NCI-H446 (cell line): ENCODE results near the gene MALRD1.
"Not testable (repeated sequence)": the region's sequence is repeated elsewhere in the genome, so short reads cannot be mapped to it uniquely, and the experiment has no call there.

Experiments used
- DNase-seq, 2 experiments: peaks; one replicate each; lab custom pipeline; 2025; lab: John Stamatoyannopoulos, UW

MALRD1 gene

DNA sequence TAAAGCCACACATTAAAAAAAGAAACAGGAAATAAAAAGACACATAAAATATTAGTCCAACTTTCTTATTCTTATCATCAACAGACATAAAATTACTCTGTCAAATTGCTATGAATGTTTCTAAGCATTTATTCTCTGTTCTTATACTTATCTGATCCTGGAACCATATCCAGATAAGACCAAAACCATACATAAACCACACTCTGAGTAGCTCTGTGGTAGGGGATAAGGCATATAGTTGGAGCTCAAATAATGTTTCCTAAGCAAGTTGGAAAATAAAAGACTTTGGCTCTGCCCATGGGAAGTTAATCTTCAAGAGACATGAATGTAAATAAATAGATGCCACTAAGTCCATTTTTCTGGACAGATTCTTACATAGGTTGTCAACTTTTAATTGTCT, 664.6 kb downstream of the MALRD1 start:
- DNase-seq = no peak

DNA sequence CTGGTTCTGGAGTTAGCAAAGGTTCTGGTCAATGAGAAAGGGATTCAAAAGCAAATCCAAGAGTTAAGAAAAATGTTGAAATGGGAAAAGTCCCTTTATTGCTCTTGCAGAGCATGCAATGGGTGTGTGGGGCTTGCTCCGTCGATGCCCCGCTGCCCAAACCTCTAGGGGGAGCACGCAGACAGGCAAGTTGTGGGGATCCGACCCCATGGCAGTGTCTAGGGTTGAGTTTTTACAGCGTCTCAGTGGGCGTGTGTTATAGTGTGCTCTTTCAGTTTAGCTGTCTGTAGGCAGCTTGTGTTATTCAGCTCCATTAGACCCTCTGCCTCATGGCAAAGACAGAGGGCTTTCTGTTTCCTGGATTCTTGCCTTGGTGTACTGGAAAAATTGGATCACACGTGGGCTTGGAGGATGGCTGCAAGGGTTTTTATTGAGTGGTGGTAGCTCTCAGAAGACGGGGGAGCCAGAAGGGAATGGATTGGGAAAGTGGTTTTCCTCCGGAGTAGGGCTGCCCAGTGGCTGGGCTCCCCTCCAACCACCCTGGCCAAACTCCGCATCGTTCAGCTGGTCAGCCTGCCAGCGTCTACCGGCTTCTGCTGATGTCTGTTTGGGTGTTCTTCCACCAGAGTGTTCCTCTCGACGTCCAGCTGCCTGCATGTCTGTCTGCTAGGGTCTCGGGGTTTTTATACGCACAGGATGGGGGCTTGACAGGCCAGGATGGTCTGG, 665.4 kb downstream of the MALRD1 start:
- no peak for DNase-seq

DNA sequence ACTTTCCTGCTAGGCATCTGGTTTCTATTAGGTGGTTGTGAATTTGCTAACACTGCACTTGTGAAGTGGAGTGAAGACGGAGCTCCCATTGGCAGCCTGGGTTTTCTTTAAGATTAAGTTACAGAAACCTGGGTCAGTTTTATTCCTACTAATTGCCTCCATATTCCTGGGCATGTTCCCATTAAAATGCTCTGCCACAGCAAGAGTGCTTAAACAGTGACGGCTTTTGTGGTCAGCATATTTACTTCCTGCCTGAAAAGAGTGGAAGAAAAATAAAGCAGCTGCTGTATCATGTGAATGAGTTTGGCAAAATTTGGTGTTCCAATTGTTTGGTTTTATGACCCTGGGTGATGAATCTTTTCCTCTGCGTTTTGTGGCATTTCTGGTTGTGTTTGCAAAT, 670.7 kb downstream of the MALRD1 start:
- DNase-seq = no peak

DNA sequence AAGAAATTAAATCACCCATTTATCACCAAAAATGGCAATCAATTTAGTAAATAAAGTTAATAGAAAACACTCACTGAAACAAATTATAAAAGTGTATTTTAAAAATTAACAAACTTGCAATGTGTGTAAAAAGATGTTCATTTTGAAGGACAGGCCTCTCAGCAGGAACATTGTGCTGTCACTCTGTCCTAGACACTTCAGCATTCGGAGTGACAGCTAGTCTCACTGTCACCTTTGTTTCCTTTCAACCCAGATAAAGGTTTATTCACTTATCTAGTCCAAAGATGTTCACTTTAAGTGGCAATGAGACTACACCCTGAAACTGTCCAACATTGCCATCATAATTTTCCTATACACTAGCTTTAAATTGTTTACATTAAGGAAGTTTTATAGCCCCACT, 675.7 kb downstream of the MALRD1 start:
- no peak for DNase-seq

DNA sequence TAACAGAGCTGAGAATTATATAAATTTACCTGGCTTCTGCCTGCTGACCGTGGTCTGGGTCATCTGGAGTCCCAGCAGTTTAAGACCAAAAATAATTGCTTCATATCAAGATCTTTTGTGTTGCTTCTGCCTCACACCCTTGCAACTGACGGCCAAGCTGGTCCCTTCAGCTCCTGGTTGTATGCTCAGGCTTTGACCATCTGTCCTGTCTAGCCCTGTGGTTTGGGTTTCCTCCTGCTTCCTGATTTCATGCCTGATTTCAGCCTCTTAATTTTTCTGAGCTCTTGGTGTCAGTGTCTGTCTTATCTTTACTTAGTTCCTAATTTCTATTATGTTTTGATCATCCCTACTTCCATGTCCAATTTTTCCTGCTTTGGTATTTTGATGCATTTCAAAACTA, 679.8 kb downstream of the MALRD1 start:
- DNase-seq = peak; percentile 31 to 78

DNA sequence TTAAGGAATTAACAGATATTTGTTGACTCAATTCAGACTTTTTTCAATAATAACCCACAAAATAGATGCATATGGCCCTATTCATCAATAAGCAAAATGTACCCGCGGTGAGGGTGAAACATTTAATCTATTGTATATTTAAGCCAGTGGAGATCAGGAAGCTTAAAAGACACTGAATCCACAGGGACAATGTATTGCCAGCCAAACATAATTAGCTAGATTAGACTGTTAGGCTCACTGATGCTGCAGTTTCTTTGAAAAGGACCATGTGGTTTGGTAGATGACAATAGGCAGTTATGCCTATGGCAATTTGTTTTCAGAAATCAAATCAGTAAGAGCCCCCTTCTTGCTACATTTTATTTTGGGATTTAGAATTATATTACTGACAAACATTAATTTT, 680.4 kb downstream of the MALRD1 start:
- DNase-seq = peak in 1 of 2 experiments; percentile 37

DNA sequence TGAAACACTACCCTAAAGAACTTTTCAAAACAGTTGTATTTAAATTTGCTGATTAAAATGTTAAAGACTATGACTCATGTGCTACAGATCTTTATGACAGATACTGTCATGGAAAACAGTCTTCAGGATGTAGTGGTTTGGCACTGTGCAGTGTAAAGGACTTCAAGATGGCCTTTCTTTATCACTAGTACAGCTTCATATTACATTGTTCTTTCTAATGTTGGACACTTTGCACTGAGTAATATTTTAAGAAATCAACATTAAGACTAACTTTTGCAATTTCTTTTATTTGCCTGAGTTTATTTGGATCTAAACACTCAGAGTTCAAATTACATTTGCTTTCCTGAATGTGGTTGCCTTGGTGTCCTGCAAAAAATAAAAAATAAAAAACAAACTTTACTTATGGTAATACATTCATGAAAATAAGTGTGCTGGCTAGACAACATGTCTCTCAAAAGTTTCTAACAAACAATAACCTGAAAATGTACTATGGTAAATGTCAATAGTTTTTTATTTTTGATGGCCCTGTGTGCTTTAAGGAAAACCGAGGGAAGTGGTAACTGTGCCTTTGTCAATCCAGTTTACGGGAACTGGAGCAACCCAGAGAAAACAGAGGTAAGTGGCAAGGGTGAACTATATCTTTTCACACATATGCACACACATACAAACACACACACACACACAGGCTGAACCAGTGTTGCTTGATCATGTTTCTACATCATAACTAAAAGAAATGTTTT, 681.7 kb downstream of the MALRD1 start:
- DNase-seq = no peak

DNA sequence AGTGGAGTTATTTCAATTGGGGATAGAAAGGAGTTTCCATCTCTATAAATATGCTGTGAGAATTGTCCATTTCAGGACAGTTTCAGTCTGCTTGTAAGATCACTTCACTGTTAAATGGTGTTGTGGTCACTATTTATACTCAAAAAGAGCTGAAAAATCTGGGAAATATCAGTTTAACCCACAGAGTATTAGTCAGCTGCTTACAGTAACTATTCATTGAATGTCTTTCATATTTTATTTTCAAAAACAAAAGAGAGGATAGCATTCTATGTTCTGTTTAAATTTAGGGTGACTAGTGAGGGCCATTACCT, 682.3 kb downstream of the MALRD1 start:
- DNase-seq = no peak

DNA sequence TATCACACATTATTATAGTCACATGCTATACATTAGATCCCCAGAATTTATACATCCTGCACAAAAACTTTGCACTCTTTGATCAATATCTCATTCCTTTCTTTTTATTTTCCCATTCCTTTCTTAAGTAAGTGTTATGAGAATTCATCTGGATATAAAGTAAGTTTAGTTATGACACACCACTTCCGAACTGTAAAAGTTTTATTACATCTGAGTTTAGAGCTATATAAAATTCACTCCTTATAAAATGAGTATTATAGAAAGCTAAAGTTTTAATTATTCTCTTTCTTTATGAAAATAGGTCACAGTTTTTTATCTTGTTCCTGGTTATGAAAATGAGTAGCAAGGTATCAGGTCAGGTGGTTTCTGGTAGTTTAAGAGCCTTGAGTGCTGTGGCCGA, 683.0 kb downstream of the MALRD1 start:
- no peak for DNase-seq

DNA sequence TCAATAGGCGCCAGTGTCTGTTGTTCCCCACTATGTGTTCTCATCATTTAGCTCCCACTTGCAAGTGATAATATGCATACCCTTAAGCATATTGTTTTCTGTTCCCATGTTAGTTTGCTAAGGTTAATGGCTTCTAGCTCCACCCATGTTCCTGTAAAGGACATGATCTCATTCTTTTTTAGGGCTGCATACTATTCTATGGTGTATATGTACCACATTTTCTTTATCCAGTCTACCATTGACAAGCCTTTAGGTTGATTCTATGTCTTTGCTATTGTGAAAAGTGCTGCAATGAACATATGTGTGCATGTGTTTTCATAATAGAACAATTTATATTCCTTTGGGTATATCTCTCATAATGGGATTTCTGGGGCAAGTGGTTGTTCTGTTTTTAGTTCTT, 689.8 kb downstream of the MALRD1 start:
- DNase-seq = no peak

DNA sequence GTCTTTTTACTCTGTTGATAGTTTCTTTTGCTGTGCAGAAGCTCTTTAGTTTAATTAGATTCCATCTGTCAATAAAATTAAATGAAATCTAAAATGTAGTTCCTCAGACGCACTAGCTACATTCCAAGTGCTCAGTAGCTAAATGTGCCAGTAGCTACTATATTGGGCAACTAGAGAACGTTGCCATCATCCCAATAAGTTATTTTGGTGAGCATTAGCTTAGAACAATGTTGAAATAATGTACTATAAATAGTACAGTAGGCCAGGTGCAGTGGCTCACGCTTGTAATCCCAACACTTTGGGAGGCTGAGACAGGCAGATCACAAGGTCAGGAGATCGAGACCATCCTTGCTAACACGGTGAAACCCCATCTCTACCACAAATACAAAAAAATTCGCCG, 690.6 kb downstream of the MALRD1 start:
- not testable (repeated sequence) for DNase-seq

DNA sequence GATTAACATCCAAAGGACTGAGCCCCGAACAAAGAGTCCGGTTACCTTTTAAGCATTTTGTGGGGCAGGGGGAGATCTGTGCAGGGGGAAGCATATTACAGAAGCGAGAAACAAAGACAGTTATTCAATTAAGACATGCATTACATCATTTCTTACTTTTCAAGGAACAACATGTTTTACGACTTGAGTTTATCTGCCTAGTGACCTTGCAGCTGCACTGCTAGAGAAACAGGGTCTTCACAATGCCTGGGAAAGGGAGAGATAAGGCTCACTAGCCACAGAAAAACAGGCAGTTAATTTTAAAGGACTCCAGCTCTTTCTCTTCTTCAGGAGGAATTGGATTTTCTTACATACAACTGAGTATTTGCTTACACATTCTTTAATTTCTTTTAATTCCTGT, 693.5 kb downstream of the MALRD1 start:
- not testable (repeated sequence) for DNase-seq

DNA sequence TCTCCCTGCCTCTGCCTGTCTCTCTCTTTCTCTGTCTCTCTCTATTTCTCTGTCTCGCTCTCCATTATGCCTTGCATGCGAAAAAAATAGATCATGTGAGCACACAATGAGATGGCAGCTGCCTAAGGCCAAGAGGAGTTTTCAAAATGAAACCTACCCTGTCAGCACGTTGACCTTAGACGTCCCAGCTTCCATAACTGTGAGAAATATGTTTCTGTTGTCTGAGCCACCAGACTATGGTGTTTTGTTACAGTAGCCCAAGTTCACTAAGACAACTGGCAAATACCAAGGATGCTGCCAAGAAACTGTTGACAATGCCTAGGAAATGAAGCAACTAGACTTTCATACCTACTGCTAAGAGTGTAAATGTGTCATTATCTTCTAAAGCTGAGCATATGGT, 697.1 kb downstream of the MALRD1 start:
- DNase-seq = peak in 1 of 2 experiments; percentile 20

DNA sequence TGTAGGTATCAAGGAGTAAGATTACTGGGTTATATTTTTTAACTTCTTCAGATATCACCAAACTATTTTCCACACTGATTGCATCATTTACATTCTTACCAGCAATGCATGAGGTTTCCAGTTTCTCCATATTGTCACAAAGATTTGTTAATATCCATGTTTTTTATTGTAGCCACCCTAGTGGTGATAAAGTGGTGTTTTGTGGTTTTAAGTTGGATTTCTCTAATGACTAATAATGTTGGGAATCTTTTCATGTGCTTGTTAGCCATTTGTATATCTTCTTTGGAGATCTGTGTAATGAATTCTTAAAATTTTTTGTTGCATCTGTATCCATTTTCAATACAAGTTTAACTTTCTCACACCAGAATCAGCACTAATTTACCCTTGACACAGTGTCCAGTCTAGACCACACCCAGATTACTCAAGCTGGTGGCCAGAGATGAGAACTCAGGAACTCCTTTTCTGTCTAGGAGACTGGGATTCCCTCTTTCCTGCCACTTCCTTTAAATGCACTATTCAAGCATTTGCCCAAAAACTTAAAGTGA, 700.7 kb downstream of the MALRD1 start:
- no peak for DNase-seq

DNA sequence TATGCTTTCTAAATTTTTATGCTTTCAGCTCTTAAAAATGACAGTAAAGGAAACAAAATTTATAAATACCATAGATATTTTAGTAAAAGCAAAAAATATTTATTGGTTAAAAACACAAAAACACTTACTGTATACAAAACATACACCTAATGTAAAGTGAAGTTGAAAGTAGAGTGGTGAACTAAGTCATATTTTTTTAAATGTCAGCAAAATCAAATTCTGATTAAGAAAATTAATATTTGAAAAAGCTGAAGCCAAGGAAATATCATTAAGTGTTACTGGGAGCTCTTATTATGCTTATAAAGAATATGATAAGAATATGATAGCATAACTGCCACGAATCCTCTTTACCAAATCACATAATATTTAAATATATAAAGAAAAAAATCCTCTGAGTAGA, 702.4 kb downstream of the MALRD1 start:
- DNase-seq = no peak

DNA sequence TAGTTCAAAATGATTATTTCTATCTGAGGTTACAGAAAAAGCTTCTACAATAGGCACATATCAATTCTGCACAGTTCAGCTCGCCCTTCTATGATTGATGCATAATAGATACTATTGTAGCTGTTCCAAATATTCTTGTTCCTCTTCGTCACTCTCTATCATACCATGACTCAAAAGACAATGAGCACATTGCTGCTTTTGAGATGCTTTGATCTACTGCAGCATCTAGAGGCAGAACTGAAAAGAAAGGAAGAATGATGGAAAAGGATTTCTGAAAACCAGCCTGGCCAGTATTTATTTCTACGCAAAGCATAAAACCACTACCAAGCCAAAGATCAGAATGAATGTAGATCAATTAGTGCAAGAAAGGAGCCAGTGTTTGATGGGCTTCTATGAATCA, 708.3 kb downstream of the MALRD1 start:
- DNase-seq = no peak

DNA sequence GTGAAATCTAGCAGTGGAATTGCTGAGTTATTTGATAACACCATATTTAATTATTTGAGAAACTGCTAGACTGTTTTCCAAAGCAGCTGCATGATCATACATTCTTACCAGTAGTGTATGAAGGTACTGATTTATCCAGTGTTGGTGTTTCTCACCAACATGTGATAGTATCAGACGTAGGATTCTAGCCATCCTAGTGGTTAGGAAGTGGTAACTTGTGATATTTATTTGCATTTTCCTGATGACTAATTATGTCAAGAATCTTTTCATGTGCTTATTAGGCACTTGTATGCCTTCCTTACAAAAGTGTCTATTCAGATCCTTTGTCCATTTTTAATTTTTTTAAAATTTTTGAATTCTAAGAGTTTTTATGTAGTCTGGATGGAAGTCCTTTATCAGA, 713.4 kb downstream of the MALRD1 start:
- DNase-seq = no peak

DNA sequence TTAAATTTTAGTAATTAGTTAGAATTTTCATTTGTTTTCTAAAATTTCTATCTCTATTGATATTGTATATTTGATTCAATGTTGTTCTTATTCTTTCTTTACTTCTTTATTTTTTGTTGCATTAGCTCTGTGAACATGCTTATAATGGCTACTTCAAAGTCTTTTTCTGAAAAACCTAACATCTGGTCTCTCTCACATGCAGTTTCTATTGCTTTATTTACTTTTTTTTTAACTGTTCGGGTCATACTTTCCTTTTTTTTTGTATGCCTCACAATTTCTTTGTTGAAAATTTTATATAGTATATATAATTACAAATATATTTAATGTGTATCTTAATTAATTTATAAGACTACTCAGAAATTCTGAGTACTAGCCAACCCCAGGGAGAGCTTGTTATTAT, 715.5 kb downstream of the MALRD1 start:
- no peak for DNase-seq

DNA sequence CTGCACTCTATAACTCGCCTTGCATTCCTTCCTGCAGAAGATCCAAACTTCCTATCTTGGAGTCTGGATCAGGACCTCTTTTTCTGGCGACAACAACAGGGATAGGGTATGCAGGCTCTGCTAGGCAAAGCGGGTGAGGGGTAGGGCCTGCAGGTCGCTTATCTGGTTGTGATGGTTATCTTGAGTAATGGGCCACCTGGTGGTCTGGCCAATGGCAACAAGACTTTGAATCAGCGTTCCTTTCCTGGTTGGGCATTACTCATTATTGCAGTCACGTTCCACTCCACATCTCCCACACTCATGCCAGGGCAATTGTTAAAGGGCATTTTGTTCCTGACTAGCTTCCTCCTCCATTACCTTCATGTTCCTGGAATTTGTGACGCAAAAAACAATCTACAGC, 719.3 kb downstream of the MALRD1 start:
- no peak for DNase-seq

DNA sequence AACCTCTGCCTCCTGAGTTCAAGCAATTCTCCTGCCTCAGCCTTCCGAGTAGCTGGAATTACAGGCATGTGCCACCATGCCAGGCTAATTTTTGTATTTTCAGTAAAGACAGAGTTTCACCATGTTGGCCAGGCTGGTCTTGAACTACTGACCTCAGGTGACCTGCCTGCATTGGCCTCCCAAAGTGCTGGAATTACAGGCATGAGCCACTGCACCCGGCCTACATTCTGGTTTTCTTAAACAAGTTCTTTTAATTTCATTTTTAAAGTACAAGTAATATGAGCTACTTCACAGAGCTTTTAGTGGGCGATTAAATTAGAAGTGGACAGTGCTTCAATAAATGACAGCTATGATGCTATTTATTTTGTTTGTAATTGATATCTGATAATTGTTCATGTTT, 721.2 kb downstream of the MALRD1 start:
- not testable (repeated sequence) for DNase-seq

DNA sequence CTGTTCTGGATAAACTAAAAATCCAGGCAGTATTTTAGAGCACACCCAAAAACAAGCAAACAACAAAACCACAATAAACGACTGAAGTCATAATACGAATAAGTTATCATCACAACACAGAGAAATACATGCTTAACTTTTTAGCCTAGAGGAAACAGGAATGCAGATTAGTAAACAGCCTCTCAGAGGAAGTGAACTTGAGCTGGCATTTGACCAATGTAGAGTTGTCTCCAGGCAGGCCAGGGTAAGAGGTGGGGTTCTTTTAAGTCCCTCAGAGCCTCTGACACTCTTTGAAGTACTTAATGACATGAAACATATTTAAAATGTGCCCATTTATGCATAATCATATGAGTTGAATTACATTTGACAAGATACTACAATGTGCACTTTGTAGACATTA, 724.4 kb downstream of the MALRD1 start:
- no peak for DNase-seq

DNA sequence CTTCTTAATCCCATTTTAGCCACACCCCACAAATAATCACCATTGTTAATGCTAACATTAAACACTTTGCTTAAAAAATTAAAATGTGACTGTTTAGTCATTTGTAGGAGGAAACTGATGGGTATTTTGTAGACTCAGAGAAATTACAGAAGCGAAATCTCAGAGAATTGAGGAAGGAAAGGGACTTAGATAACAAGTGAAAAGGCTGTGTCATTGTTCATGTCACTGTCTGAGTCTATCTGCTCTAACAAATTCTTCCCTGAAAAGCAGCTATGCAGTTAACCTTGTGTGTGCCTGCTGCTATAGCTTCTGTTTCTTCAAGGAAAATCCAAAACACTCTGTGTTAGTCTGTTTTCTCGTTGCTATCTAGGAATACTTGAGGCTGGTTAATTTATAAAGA, 726.7 kb downstream of the MALRD1 start:
- DNase-seq = no peak

DNA sequence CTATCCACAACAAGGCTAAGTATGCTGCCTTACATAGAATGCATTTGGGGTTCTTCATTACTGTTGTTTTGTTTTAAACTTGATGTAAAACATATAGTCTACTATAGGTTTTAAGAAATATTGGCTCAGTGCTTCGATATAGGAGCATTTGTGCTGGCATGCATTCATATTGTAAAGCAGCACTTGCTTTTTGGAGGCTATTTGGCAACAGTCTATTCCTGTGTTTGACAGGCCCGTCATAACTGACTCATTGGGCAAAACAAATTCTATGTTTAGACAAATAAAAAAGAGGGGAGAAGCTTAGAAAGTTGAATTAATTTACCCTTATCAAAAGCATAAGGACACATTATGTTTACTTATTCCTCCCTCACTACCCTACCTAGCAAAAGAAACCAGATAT, 729.2 kb downstream of the MALRD1 start:
- DNase-seq = no peak

DNA sequence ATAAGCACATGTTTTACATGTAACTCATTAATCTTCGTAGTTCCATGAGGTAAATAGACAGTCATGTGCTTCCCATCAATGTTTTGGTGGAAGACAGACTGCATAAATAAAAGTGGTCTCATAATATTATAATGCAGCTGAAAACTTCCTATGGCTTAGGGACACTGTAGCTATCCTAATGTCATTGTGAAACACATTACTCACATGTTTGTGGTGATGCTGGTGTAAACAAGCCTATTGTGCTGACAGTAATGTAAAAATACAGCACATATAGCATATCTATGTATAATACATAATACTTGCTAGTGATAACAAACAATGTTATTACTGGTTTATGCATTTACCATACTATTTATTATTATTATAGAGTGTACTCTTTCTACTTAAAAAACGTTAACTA, 730.4 kb downstream of the MALRD1 start:
- DNase-seq = no peak
